H7 (cell line): ENCODE results near the gene STK11IP. TPM values are rescaled to one million over a fixed set of nuclear protein-coding genes. Genes with fewer than 3 reads are reported as not detected.

Source experiments
- DNase-seq: peaks from one replicate; pipeline ENCODE4 v3.0.0; 2012
- H3K27me3 ChIP-seq: 2 replicates; pipeline ENCODE4 v1.6.0; 2011; ENCODE audit warnings: mild to moderate bottlenecking, low read length; ENCODE audit not compliant: control insufficient read depth, insufficient read depth
- H3K36me3 ChIP-seq: replicated peaks from 2 replicates; pipeline ENCODE4 v1.5.1; 2011; ENCODE audit warnings: low read length; ENCODE audit not compliant: control insufficient read depth, insufficient read depth
- H3K4me3 ChIP-seq: 2 replicates; pipeline ENCODE4 v1.5.1; 2011; ENCODE audit warnings: low read depth, mild to moderate bottlenecking, control low read depth, low read length, moderate library complexity; ENCODE audit not compliant: insufficient read depth
- total RNA-seq: library from RNA; depleted of rRNA; stranded (reverse); fragments of >200 nt; shearing (Covaris generic); gene quantifications from 2 replicates; pipeline ENCODE4 v1.2.3, GENCODE V29; 2014

STK11IP gene
- total RNA-seq, 1 experiment from 2014 or later: 26.6 TPM

DNA sequence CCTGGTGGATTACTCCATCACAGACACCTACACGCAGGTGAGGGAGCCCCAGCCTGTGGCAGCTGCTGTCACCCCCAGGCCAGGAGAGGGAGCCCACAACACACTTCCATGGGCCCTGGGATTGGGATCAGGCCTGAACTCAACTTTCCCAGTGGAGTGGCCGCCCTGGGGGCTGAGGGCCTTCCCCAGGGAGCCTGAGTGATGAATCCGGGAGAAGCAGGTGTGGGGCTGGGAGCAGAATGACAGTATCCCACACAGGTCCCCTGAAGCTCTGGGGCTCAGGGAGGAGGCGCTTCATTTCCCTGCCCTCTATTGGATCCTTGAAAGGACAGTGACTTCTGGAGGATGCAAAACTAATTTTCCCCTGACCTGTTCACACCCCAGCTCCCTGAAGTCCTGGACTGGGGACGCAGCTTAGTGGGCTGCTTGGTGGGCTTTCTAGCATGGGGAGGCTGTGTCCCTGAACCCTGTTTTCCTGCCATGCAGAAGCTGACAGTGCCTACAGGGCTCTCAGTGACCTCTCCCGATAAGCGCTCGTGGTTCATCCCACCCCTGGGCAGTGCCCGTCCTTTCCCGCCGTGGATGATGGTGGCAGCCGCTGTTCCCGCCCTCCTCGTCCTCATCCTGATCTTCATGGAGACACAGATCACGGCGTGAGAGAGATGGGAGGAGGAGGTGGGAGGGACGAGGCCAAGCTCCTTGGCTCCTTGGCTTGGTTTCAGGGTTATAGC, 40.7 kb downstream of the STK11IP start:
- peak; percentile 86 for DNase-seq
- Histone ChIP-seq H3K36me3 (no peaks in the 10 kb centered on the region; the same call in none of the 2 replicates), H3K27me3 (no peaks in the 10 kb centered on the region; the same call in 1 of the 2 replicates), H3K4me3 (no peak overlapping the region)

GRCh38 chr2:219638948-219639755, 41.5 kb downstream of the STK11IP start:
- Histone ChIP-seq H3K27me3 (no peaks in the 10 kb centered on the region; the same call in 1 of the 2 replicates), H3K4me3 (no peak overlapping the region), H3K36me3 (no peaks in the 10 kb centered on the region; the same call in none of the 2 replicates)
- no peak for DNase-seq

DNA sequence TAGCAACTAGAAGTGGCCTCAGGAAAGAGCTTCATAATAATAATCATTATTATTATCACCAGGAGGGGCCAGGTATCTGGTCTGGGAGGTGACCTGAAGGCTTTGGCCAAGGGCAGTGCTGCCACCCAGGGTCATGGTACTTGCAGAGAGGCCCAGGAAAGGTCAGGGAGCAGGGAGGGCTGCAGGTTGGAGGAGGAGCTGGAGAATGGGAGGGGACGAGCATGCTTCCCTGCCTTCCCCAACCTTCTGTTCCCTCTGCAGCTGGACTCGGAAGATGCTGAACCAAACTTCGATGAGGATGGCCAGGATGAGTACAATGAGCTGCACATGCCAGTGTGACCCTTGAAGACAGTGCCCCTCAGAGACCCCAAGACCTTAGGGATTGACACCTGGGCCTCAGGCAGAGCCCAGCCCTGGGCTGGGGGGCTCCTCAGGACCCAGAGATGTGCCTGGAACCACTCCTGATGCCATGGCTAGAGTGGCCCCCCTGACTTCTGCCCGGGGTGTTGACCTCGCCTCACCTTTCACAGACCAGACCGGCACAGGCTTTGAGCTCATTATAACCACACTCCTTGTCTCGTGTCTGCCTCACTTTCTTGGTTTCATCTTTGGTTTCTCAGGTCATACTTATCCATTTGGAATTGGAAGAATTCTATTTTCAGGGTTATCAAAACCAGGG, 43.9 kb downstream of the STK11IP start:
- no peak for DNase-seq
- Histone ChIP-seq H3K4me3 (no peak overlapping the region), H3K27me3 (no peaks in the 10 kb centered on the region; the same call in 1 of the 2 replicates), H3K36me3 (no peaks in the 10 kb centered on the region; the same call in none of the 2 replicates)

GRCh38 chr2:219642069-219642454, 44.4 kb downstream of the STK11IP start:
- DNase-seq: peak; percentile 61
- no peak overlapping the region for H3K4me3 ChIP-seq
- H3K36me3 ChIP-seq: no peaks in the 10 kb centered on the region; the same call in none of the 2 replicates
- H3K27me3 ChIP-seq: no peaks in the 10 kb centered on the region; the same call in 1 of the 2 replicates

DNA sequence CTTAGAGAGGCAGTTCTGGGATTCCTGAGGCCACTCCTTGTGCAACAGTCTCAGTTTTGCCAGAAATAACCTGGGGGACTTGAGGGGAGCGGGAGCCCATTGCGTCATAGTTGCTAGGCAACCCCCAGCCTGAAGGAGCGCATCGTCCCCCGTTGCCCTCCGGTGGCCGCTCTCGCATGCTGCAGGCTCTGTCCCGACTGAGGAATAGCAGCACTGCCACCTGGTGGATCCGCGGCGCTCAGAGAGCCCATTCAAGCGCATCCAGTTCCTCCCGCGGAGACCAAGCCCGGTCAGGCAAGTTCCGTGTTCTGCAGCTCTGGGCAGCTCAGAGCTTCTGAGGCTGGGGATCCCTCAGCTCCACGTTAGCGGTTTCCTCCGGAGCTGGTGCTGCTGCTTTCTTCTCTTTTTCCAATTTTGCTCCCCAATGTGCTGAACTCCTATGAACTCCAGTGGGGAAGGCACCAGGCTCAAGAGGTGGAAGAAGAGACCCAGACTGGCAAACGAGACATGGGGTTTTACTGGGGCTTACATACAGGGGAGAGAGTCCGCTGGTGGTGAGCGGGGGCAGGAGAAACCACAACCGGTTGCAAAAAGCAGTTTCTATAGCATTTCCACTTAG, 44.9 kb downstream of the STK11IP start:
- H3K4me3 ChIP-seq: no peak overlapping the region
- no peaks in the 10 kb centered on the region; the same call in 1 of the 2 replicates for H3K27me3 ChIP-seq

DNA sequence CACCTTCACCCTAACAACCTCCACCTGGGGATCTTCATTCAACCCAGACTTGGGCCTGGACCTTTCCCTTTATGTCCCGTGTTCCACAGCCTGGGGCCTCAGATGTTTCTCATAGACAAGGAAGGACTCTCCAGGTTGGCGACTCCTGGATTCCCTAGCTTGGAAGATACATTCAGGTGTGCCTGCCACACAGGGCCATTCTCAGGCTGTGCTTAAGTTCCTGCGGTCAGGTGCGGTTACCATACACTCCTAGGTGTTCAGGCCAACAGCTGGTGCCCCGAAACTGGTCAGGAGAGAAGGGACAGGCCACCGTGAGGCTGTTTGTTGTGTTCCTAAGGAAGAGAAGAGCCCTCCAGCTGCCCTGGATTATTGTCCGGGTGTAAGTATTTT, 45.4 kb downstream of the STK11IP start:
- DNase-seq: no peak
- no peak overlapping the region for H3K4me3 ChIP-seq

More for the DNA sequence above, 44.9 kb downstream of the STK11IP start:
- H3K36me3 ChIP-seq: no peaks in the 10 kb centered on the region; the same call in none of the 2 replicates
- peak; percentile 97 for DNase-seq

GRCh38 chr2:219643788-219644398, 46.2 kb downstream of the STK11IP start:
- Histone ChIP-seq H3K27me3 (no peaks in the 10 kb centered on the region; the same call in 1 of the 2 replicates), H3K36me3 (no peaks in the 10 kb centered on the region; the same call in none of the 2 replicates), H3K4me3 (no peak overlapping the region)
- DNase-seq: no peak

More for the DNA sequence above, 45.4 kb downstream of the STK11IP start:
- Histone ChIP-seq H3K36me3 (no peaks in the 10 kb centered on the region; the same call in none of the 2 replicates), H3K27me3 (no peaks in the 10 kb centered on the region; the same call in 1 of the 2 replicates)

GRCh38 chr2:219644801-219645480, 47.3 kb downstream of the STK11IP start:
- no peak for DNase-seq
- Histone ChIP-seq H3K36me3 (no peaks in the 10 kb centered on the region; the same call in 1 of the 2 replicates), H3K4me3 (no peak overlapping the region), H3K27me3 (no peaks in the 10 kb centered on the region; the same call in 1 of the 2 replicates)

GRCh38 chr2:219645631-219646527, 48.2 kb downstream of the STK11IP start:
- Histone ChIP-seq H3K36me3 (no peaks in the 10 kb centered on the region; the same call in 1 of the 2 replicates), H3K4me3 (no peak overlapping the region), H3K27me3 (no peaks in the 10 kb centered on the region; the same call in 1 of the 2 replicates)
- no peak for DNase-seq

GRCh38 chr2:219648176-219648575, 50.5 kb downstream of the STK11IP start:
- no peaks in the 10 kb centered on the region for H3K27me3 ChIP-seq
- no peak for DNase-seq
- H3K4me3 ChIP-seq: no peak overlapping the region
- H3K36me3 ChIP-seq: no peaks in the 10 kb centered on the region

- no peak for DNase-seq
- Histone ChIP-seq H3K27me3 (no peaks in the 10 kb centered on the region), H3K36me3 (no peaks in the 10 kb centered on the region), H3K4me3 (no peak overlapping the region)
These were observed 51.3 kb downstream of the STK11IP start for GRCh38 chr2:219648963-219649362.

DNA sequence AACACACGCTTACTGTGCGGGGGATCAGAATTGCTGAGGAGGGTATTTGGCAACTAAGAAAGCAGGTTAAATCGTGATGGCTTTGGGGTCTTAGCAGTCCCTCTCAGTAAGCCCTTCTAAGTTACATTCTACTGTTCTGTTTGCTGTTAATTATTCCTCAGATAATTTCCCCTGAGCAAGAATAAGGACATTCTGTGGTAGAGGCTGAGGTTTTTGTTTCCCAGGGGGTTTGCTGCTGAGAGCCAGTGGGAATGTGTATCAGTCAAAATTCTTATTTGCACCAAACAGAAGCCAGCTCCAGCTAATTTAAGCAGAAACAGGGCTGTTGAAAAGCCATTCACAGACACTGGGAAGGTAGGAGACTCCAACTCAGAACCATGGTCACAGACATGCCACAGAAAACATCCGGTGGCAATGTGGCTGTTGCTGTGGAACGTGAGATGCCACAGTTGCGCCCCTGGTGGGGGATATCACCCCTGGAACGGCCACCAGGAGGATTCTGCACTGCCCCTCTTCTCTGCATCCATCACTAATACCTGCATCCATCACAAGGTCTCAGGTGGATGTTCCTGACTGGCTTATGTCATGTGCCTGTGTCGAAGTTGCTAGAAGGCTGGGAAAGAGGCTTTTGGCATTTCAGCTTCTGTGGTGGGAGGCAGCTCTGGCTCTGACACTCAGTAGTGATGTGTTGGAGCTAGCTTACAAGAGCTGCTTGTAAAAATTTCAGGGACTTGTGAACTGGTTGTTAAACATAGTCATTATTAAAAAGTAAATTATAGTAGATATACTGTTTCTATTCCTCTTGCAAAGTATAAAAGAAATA, 53.0 kb downstream of the STK11IP start:
- Histone ChIP-seq H3K4me3 (no peak overlapping the region), H3K36me3 (no peaks in the 10 kb centered on the region), H3K27me3 (no peaks in the 10 kb centered on the region)
- DNase-seq: no peak
